ENCODE data around the gene ZNF132. TPM values are rescaled to one million over a fixed set of nuclear protein-coding genes. Genes with fewer than 3 reads are reported as not detected.
A peak's percentile ranks its signal among the peaks of the same experiment; 100 is the strongest.
"Not testable (repeated sequence)": the region's sequence is repeated elsewhere in the genome, so short reads cannot be mapped to it uniquely, and the experiment has no call there.

The ZNF132 gene
- total RNA-seq, 2 donors from 2014 or later: 2.6 to 5.8 TPM

DNA sequence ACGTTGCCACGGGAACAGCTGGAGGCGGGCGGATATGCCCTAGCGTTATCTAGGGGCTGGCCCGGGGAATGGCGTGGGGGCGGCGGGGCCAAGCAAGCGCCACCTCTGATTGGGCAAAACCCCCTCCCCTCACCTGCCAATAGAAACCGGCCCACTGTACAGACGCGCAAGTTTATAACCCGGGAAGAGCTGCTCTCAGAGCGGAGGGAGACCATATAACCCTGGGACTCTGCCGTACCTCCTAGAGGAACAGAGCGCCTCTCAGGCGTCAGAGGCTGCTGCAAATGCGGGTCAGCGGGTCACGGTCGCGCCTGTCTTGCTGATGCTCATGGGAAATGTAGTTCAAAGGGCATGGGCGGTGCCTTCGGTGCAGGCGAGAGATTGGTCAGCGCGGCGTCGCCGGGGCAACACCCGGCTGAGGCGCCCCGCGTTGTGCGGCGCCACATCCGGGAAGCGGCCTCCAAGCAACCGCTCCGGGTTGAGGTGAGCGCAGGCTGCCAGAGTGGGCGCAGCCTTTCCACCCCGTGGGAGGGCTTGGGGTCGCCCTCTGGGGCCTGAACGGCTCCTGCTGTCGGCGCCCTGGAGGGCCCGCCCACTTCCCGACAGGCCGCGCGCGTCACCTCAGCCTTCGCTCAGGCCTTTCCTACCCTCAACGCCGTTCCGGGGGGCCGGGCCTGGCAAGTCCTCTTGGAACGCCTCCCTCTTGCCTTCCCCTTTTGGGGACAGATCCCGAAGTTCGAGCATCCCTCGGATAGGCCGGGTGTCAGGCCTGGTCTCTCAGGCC lies 36.0 kb upstream of the ZNF132 start, which contains the start of gene ZNF446:
ZNF446 (plus strand) TSS at position 639 of the 784 bp plus-strand sequence. CDS start 867 bp downstream, outside the sequence.
- Histone ChIP-seq H3K27ac (peak within 1 kb of the TSS; percentile 91), H3K36me3 (peaks cover under 1% of the 10 kb centered on the region), H3K9me3 (no peaks in the 10 kb centered on the region), H3K9ac (ENCODE audit: low read depth in 2 of 2, low read length in 2 of 2) (peak within 1 kb of the TSS; percentile 75 to 81), H3K4me1 (peaks cover 6% of the 10 kb centered on the region), H3K4me3 (peak within 1 kb of the TSS; percentile 71), H3K27me3 (no peaks in the 10 kb centered on the region)
- DNase-seq: peak; percentile 97
- intact Hi-C loops (cut with DNase I): no loop called here
- TF ChIP-seq, protein P1, sequence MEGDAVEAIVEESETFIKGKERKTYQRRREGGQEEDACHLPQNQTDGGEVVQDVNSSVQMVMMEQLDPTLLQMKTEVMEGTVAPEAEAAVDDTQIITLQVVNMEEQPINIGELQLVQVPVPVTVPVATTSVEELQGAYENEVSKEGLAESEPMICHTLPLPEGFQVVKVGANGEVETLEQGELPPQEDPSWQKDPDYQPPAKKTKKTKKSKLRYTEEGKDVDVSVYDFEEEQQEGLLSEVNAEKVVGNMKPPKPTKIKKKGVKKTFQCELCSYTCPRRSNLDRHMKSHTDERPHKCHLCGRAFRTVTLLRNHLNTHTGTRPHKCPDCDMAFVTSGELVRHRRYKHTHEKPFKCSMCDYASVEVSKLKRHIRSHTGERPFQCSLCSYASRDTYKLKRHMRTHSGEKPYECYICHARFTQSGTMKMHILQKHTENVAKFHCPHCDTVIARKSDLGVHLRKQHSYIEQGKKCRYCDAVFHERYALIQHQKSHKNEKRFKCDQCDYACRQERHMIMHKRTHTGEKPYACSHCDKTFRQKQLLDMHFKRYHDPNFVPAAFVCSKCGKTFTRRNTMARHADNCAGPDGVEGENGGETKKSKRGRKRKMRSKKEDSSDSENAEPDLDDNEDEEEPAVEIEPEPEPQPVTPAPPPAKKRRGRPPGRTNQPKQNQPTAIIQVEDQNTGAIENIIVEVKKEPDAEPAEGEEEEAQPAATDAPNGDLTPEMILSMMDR (IDR thresholded peaks at IDR 0.05): no peak

DNA sequence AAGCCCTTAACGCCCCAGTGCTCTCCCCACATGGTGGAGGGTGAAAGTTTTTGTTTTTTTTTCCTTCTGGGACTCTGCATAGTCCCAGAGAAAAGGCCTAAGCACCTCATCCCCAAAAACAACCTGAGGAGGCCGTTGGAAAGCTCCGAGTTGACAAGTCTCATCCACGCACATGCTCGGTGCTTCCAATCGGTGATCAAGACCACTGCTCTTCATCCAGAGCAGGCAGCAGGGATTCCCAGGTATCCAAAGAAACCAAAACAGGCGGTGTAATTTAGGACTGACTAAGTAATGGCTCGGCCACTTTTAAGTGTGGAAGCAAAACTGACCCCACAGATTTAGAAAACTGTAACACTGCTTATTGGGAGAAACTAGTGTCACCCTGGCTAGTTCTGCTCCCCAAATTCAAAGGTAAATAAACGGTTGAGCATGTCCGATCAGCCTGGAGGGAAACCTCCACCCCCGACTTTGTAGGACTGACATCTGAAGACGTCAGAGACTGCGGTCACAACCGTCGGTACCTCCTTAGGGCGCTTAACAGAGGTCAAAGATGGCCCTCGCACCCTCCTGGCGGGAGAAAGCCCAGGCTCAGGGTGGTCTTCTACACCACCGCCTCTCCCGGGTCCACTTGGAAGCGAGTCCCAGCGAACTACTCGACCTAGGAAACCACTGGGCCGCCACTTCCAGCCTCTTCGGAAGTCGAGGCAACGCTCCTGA lies 35.2 kb upstream of the ZNF132 start:
- DNase-seq: no peak
- H3K27ac ChIP-seq: peak overlapping the region; percentile 91
- H3K4me1 ChIP-seq: peaks cover 6% of the 10 kb centered on the region
- intact Hi-C loops (cut with DNase I): no loop called here
- no peaks in the 10 kb centered on the region for H3K9me3 ChIP-seq
- no peaks in the 10 kb centered on the region for H3K27me3 ChIP-seq
- peaks cover 4% of the 10 kb centered on the region for H3K36me3 ChIP-seq
- H3K4me3 ChIP-seq: peak overlapping the region; percentile 71
- TF ChIP-seq, protein P1 (IDR thresholded peaks at IDR 0.05): no peak
- peak overlapping the region; percentile 28 to 75 for H3K9ac ChIP-seq (ENCODE audit: low read depth in 2 of 2, low read length in 2 of 2)

DNA sequence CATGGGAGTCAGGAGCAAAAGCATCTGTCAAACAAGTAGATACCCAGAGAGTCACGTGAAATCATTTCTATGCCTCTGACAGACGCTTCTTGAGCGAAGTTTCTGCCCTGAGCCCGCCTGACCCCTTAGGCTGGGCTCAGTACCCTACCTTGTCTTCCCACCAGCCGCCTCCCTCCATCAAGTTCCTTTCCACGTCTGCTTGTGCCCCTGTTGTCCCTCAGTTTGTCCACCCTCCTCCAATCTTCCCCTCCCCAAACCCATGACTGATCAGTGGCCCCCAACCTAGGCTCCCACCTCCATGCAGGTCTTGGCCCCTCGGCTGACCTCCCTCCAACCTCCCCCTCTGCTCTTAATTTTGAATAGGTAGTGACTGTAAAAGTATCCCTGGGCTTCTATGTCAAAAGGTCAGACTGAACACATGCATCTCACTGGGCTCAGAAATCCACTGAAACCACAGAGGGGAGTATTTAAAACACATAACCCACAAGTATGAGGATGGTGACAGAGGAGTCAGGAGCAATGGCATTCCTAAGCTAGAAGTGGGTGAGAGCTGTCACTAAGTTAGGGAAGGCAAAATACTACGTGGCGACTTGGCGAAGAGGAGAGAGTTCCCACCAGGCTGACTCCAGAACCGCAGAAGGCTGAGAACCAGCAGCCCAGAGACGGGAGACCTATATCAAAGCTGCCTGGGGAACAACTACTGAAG lies 34.5 kb upstream of the ZNF132 start:
- TF ChIP-seq, protein P1 (IDR thresholded peaks at IDR 0.05): no peak
- no peak overlapping the region for H3K9ac ChIP-seq (ENCODE audit: low read depth in 2 of 2, low read length in 2 of 2)

DNA sequence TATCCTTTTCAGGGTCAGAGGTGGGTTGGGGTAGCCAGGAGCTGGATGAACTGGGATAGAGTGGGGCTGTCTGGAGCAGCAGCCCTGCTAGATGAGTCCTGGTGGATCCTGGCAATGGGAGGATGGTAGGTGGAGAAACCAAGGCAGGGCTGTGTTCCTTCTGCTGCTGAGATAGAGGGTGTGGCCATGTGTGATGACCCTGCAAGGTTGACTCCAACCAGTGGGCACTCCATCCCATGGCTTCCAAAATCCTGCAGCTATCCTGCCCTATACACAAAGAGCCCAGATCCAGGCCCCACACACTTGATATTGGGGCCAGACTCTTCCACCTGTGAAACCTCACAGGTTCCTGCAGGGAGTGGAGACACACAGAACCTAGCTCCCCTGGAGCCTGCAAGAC lies 33.8 kb upstream of the ZNF132 start:
- H3K27ac ChIP-seq: no peak overlapping the region
- TF ChIP-seq, protein P1 (IDR thresholded peaks at IDR 0.05): no peak
- no peak for DNase-seq
- peaks cover 6% of the 10 kb centered on the region for H3K4me1 ChIP-seq
- H3K9me3 ChIP-seq: no peaks in the 10 kb centered on the region
- H3K27me3 ChIP-seq: no peaks in the 10 kb centered on the region
- H3K4me3 ChIP-seq: no peak overlapping the region
- intact Hi-C loops (cut with DNase I): no loop called here
- H3K9ac ChIP-seq (ENCODE audit: low read depth in 2 of 2, low read length in 2 of 2): no peak overlapping the region
- peaks cover 4% of the 10 kb centered on the region for H3K36me3 ChIP-seq

More for the DNA sequence above, 34.5 kb upstream of the ZNF132 start:
- intact Hi-C loops (cut with DNase I): no loop called here
- H3K4me3 ChIP-seq: no peak overlapping the region
- no peaks in the 10 kb centered on the region for H3K9me3 ChIP-seq
- H3K27ac ChIP-seq: no peak overlapping the region
- H3K27me3 ChIP-seq: no peaks in the 10 kb centered on the region
- DNase-seq: no peak
- H3K36me3 ChIP-seq: peaks cover 4% of the 10 kb centered on the region
- peaks cover 6% of the 10 kb centered on the region for H3K4me1 ChIP-seq

DNA sequence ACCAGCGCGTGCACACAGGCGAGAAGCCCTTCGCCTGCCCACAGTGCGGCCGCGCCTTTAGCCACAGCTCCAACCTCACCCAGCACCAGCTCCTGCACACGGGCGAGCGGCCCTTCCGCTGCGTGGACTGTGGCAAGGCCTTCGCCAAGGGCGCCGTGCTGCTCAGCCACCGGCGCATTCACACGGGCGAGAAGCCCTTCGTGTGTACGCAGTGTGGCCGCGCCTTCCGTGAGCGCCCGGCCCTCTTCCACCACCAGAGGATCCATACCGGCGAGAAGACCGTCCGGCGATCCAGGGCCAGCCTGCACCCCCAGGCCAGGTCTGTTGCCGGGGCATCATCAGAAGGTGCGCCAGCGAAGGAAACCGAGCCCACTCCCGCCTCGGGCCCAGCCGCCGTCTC lies 31.8 kb upstream of the ZNF132 start:
- no peaks in the 10 kb centered on the region for H3K27me3 ChIP-seq
- peaks cover 4% of the 10 kb centered on the region for H3K36me3 ChIP-seq
- H3K9me3 ChIP-seq: no peaks in the 10 kb centered on the region
- intact Hi-C loops (cut with DNase I): no loop called here
- H3K9ac ChIP-seq (ENCODE audit: low read depth in 2 of 2, low read length in 2 of 2): no peak overlapping the region
- peaks cover 6% of the 10 kb centered on the region for H3K4me1 ChIP-seq
- DNase-seq: no peak
- TF ChIP-seq, protein P1 (IDR thresholded peaks at IDR 0.05): no peak
- H3K27ac ChIP-seq: no peak overlapping the region
- no peak overlapping the region for H3K4me3 ChIP-seq

DNA sequence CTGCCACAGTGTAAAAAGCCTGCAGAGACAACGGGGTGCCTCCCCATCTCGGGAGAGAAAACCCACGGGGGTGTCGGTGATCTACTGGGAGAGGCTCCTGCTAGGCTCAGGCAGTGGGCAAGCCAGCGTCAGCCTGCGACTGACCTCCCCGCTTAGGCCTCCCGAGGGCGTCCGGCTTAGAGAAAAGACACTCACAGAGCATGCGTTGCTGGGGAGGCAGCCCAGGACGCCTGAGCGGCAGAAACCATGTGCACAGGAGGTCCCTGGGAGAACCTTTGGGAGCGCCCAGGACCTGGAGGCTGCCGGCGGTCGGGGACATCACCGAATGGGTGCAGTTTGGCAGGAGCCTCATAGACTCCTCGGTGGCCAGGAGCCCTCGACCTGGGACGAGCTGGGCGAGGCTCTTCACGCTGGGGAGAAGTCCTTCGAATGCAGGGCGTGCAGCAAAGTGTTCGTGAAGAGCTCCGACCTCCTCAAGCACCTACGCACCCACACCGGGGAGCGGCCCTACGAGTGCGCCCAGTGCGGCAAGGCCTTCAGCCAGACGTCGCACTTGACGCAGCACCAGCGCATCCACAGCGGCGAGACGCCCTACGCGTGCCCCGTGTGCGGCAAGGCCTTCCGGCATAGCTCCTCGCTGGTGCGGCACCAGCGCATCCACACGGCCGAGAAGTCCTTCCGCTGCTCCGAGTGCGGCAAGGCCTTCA lies 31.0 kb upstream of the ZNF132 start:
- H3K4me3 ChIP-seq; H3K9me3 ChIP-seq; H3K27me3 ChIP-seq; DNase-seq; H3K27ac ChIP-seq; intact Hi-C loops (cut with DNase I); H3K9ac ChIP-seq (ENCODE audit: low read depth in 2 of 2, low read length in 2 of 2); H3K4me1 ChIP-seq; H3K36me3 ChIP-seq: not testable (repeated sequence)
